HG03039 (cell line): ENCODE data around the gene ADPRH.
A peak's percentile ranks its signal among the peaks of the same experiment; 100 is the strongest.
"Not testable (repeated sequence)": the region's sequence is repeated elsewhere in the genome, so short reads cannot be mapped to it uniquely, and the experiment has no call there.

Source experiments
- ATAC-seq: cut with Tn5 transposase; IDR thresholded peaks from one replicate; pipeline ENCODE4 v1.9.1; 2021; ENCODE audit warnings: mild to moderate bottlenecking, moderate library complexity; ENCODE audit not compliant: unreplicated experiment

ADPRH gene

DNA sequence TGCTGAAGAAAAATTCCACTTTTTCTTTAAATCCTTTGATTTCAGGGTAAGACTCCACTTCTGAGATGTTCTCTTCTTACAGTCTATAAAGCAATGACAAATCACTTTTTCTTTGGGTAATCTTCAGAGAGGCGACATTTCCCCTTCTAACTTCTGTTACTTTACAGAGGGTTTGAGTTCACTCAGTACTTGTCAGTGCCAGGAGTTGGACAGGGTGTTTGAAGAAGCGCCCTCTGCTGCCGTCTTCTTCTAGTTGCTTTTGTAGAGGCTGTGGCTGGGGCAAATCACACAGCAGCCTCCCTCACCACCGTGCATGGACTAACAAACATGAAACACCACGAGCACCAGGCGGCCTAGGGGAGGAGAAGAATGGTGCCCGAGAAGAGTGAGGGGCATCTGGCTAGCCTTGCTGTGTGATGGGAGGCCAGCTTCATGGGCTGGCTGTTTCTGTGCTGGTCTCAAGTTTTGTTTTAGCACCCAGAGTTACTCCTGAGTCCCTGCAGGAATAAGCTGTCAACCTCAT, 19.8 kb upstream of the ADPRH start, which contains the start of gene CD80:
CD80 (minus strand) TSS at position 174 of the 523 bp plus-strand sequence. CDS start 1,886 bp downstream, outside the sequence.
- ATAC-seq, result peak; percentile 46

GRCh38 chr3:119560160-119560559, 19.1 kb upstream of the ADPRH start:
- no peak for ATAC-seq

DNA sequence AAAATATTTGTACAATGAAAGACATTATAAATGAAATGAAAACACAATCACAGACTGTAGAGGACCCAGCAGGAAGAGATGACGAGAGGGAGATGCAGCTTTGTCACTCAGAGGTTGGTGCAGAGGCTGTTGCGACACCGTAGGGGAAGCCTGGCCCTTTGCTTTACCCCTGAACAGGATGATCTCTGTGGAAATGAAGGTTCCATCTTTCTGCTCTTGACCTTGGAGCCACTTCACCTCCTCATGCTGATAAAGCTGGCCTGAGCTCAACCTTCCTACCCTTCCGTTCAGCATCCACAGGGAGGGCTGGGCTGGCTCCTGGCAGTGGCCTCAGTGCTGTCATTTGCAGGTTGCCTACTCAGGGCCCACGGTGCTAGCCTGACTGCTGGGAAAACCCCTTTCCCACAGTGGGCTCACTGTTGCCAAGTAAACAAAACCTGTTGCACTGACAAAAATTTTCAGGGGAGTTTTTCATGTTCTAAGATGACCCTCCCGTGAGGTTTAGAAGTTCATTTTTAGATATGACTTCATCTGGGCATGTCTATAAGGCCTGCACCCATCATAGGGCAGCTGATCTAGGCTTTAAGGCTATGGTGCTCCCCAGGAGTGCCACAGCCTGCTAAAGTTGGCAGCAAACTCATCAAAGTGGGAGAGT, 16.9 kb upstream of the ADPRH start:
- peak; percentile 68 for ATAC-seq

GRCh38 chr3:119563334-119563733, 16.0 kb upstream of the ADPRH start:
- not testable (repeated sequence) for ATAC-seq

DNA sequence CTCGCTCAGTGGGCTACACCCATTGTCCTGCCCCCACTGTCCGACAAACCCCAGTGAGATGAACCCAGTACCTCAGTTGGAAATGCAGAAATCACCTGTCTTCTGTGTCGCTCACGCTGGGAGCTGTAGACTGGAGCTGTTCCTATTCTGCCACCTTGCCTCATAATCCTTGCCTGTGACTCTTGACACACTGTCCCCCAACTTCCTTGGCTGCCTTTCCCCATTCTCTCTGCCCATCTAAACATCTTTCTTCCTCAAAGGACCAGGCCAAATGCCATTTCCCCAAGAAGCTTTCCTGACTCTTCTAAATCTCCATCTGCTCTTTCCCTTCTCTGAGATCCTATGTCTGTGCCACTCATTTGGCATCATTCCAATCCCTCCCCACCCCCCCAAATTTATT, 10.1 kb upstream of the ADPRH start:
- ATAC-seq, result no peak

DNA sequence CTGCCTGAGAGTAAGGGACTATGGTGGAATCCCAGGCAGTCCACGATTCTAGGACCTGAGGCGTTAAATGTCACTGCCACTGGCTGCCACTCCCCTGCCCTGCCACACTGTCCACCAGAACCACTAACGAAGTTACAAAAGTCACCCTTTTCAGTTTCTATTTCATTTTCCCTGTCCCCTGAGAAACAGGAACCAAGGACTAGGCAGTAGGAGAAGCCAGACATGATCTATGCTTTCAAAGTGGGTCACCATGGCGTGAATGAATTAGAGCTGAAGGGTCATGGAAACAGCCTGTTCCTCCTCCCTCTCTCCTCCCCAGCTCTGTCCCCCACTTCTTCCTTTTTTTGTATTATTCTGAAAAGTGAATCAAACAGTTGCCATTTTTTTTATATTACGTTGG, 9.1 kb upstream of the ADPRH start:
- ATAC-seq, result no peak

DNA sequence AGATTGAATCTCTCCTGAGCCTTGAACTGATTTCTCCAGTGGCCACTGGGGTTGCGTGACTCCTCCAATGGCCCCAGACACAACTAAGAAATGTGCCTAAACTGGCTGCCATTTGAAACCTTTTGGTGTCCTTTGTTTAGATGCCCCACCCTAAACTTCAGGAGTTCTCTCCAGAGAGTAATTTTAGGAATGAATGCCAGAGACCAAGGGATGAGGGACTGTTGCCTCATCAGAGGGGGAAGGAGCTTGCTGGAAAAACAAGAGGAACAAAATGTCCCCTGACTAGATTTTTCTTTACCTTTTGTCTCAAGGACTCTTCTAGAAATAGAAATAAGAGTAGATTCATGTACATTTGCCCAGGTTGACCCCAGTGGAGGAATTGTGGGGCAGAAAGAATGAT, 8.1 kb upstream of the ADPRH start:
- ATAC-seq, result no peak

DNA sequence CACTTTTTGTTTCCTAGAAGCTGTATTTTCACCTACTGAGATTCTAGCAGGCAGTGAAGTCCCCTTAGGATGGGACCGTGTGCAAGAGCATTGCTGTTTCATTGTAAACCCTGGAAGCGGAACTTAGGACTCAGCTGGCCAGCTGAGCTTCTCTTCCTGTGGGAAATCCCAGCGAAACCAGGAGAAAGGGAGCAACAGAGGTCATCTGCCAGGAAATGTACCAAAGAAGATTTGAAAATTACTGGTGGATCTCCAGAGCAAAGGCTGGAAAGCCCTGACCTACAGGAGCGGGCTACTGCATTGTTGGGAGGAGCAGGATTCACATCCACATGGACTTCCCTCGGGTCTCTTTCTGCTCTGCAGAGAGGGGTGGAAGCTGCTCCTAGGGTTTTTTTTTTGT, 7.6 kb upstream of the ADPRH start:
- no peak for ATAC-seq

- ATAC-seq, result no peak
These were observed 3.8 kb upstream of the ADPRH start for GRCh38 chr3:119575507-119575906.

DNA sequence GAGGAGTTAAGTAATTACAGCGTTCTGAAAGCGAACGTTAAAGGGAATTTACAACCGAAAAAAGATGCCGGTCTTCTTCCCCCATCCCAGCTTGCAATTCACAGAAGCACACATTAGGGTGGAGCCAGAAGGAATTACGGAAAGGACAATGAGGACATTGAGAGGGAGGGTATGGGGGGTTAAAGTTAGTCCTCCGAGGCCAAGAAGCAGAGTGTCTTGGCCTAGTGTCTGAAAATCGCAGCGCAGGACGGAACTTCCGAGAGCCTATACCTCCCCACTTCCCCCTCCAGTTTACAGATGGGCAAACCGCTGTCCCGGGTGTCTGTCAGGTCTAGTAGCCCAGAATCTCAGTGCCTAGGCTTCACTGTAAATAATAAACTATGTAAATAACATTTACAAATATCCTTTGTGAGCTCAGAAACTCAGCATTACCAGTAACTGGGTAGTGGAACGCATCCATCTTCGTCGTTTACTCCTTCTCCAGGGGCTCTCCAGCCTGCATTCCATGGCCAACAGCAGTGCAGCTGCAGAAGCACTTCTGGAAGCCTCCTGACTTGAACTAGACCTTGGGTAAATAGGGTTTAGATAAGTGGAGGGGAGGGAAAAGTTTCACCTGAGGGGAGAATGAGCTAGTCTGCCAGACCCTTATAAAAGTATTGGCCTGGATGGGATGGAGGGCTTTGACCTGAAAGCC, 922 bp downstream of the ADPRH start:
- peak; percentile 45 for ATAC-seq

GRCh38 chr3:119582178-119582577, 2.9 kb downstream of the ADPRH start:
- peak; percentile 42 for ATAC-seq

GRCh38 chr3:119585208-119585607, 5.9 kb downstream of the ADPRH start:
- ATAC-seq, result no peak

DNA sequence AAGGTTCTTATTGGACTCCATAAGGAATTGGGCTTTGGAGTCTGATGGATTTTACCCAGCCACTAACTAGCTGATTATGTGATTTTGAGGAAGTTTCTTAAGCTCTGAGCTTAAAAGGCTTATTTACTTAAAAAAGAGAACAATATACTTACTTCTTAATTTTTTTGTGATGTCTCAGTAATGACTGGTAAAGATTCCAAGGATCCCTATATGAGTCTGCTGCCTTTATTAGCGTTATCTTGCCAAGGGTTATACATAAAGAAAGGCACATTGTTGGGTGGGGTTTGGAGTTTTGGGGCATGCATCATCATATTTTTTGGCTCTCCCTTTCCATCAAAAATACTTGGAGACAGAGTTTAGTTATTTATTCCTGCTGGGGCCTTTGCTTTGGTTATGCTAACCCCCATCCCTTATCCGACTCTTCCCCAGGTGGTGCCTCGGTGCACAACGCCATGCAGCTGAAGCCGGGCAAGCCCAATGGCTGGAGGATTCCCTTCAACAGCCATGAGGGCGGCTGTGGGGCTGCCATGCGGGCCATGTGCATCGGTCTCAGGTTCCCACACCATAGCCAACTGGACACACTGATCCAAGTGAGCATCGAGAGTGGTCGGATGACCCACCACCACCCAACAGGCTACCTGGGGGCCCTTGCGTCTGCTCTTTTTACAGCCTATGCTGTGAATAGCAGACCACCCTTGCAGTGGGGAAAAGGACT, 6.7 kb downstream of the ADPRH start:
- no peak for ATAC-seq

- no peak for ATAC-seq
These were observed 7.5 kb downstream of the ADPRH start for GRCh38 chr3:119586733-119587172.

GRCh38 chr3:119588112-119588511, 8.8 kb downstream of the ADPRH start:
- no peak for ATAC-seq

DNA sequence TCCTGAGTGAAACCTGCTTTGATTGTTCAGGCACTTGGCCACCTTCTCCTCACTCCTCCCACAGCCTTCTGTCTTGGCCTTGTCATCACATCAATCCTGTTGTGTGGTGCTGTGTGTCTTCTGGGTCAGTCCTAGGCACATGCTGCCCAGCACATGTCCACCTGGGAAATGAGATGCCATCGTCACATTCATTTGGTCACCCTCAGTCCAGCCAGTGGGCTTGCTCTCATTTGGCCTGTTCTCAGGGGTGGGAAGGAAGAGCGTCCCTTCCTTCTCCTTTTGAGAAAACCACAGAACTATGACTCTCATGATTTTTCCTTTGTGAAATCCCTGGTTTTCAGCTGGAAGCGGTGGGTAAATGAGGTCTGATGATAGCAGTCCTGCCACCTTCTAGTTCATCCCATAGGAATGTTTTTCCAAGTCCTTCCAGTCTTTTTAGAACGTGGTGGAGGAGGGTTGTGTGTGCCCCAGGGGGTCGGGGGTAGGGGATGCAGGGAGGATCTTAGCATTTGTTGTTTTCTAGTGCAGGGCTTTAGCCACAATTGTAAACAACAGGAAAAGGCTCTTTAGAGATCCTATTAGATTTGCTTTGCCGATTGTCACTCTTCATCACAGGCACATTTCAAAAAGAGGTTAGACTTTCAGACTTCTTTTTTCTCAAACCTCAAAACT, 9.9 kb downstream of the ADPRH start:
- ATAC-seq, result no peak

DNA sequence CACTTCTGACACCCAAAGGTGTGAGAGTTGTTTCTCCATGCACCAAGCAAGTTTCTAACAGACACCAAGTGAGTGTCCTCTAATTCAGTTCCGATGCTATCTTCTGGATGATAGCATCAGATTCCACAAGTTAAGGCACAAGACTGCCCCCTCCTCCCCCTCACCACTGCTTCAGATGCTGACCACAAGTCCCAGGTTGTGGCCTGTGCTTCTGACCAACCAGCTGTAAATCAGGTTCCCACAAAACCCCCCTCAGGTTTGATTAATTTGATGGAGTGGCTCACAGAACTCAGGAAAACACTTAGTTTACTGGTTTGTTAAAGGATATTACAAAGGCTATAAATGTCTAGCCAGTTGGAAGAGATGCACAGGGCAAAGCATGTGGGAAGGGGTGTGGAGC, 11.4 kb downstream of the ADPRH start:
- no peak for ATAC-seq

GRCh38 chr3:119592861-119593260, 13.6 kb downstream of the ADPRH start:
- no peak for ATAC-seq

DNA sequence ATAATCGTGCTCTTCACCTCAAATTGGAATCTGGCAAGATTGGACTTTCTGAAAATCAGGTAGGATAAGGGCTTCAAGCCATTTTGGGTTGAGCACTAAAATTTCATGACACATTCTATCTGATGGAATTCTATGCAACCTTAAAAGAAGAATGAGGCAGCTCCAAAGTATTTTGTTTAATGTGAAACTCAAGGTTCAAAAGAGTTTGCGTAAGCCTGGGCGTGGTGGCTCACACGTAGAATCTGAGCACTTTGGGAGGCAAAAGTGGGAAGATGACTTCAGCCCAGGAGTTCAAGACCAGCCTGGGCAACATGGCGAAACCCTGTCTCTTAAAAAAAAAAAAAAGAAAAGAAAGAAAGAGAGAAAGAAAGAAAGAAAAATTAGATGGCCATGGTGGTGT, 14.8 kb downstream of the ADPRH start:
- no peak for ATAC-seq

DNA sequence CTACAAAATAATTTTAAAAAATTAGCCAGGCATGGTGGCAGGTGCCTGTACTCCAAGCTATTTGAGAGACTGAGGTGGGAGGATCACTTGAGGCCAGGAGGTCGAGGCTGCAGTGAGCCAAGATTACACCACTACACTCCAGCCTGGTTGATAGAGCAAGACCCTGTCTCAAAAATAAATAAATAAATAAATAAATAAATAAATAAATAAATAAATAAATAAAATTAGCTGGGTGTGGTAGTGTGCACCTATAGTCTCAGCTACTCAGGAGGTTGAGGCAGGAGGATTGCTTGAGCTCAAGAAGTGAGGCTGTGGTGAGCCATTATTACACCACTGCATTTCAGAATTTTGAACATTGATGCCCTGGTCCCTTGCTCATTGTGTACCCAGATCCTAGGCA, 15.6 kb downstream of the ADPRH start:
- ATAC-seq, result not testable (repeated sequence)
